H1 (cell line): Measurements from ENCODE around the gene LRRC4C. TPM values are rescaled to one million over a fixed set of nuclear protein-coding genes. Genes with fewer than 3 reads are reported as not detected.

Source experiments
- CTCF ChIA-PET: fragments of 300-600 bp; sonication (Branson Sonifier 250); formaldehyde crosslinking; loops from one replicate; lab custom pipeline; 2021; ENCODE audit not compliant: partially characterized antibody; lab: Charles Lee
- POLR2A ChIA-PET: fragments of 300-600 bp; sonication (Branson Sonifier 250); formaldehyde crosslinking; loops from one replicate; lab custom pipeline; 2021; ENCODE audit warnings: inconsistent platforms; ENCODE audit not compliant: partially characterized antibody; lab: Charles Lee
- DNase-seq, 2 experiments: peaks; one replicate each; pipeline versions ENCODE4 v3.0.0 to v3.0.0-alpha.2; 2010 to 2022; ENCODE audit warnings: low spot score in 2 of 2, low read depth in 1 of 2, mixed read lengths in 1 of 2
- FAIRE-seq: peaks from 2 replicates; lab custom pipeline; 2011; peaks lifted over from hg19 to GRCh38; lab: Jason Lieb, UNC
- H2AFZ ChIP-seq: 2 replicates; pipeline ENCODE4 v1.8.1; 2012; ENCODE audit warnings: low read length, inconsistent platforms
- H2AK5ac ChIP-seq: 2 replicates; pipeline ENCODE4 v1.6.1; 2013; ENCODE audit warnings: low read depth, low read length
- H2BK120ac ChIP-seq: replicated peaks from 2 replicates; pipeline ENCODE3; 2013; ENCODE audit warnings: low read depth, low read length, inconsistent platforms
- H2BK12ac ChIP-seq: 2 replicates; pipeline ENCODE4 v1.6.1; 2013; ENCODE audit warnings: low read depth, low read length
- H2BK15ac ChIP-seq: 2 replicates; pipeline ENCODE4 v1.6.1; 2013; ENCODE audit warnings: low read length
- H2BK20ac ChIP-seq: 2 replicates; pipeline ENCODE4 v1.6.1; 2013; ENCODE audit warnings: low read length
- H2BK5ac ChIP-seq: 2 replicates; pipeline ENCODE4 v1.6.1; 2013; ENCODE audit warnings: low read depth, low read length
- H3K14ac ChIP-seq: 2 replicates; pipeline ENCODE4 v1.6.1; 2013; ENCODE audit warnings: inconsistent platforms; ENCODE audit not compliant: insufficient read length
- H3K18ac ChIP-seq: 2 replicates; pipeline ENCODE4 v1.6.1; 2013; ENCODE audit warnings: low read length; ENCODE audit errors: extremely low read depth
- H3K23ac ChIP-seq: 2 replicates; pipeline ENCODE4 v1.6.1; 2013; ENCODE audit warnings: inconsistent platforms; ENCODE audit not compliant: insufficient read length
- H3K23me2 ChIP-seq: 2 replicates; pipeline ENCODE4 v1.6.1; 2013; ENCODE audit warnings: low read depth, low read length
- H3K27ac ChIP-seq: 2 replicates; pipeline ENCODE4 v1.6.1; 2011; ENCODE audit warnings: low read depth, low read length, inconsistent platforms
- H3K27me3 ChIP-seq, 4 experiments: replicated peaks in 1 of 4; 1 replicate in 1 of 4; 2 replicates in 3 of 4; pipeline versions ENCODE4 v1.6.1 to v1.8.1; 2011 to 2013; ENCODE audit warnings: low read length in 3 of 4, mild to moderate bottlenecking in 3 of 4, inconsistent platforms in 2 of 4, mixed read lengths in 2 of 4, moderate library complexity in 1 of 4; ENCODE audit not compliant: control insufficient read depth in 3 of 4, insufficient read depth in 3 of 4; ENCODE audit errors: extremely low read depth in 1 of 4
- H3K36me3 ChIP-seq, 4 experiments: 2 replicates each; pipeline versions ENCODE4 v1.6.1 to v1.8.1; 2011 to 2013; ENCODE audit warnings: mild to moderate bottlenecking in 4 of 4, low read length in 3 of 4, moderate library complexity in 2 of 4, control low read depth in 1 of 4, inconsistent platforms in 1 of 4; ENCODE audit not compliant: insufficient read depth in 4 of 4, control insufficient read depth in 2 of 4
- H3K4ac ChIP-seq: replicated peaks from 2 replicates; pipeline ENCODE3; 2013; ENCODE audit warnings: low read length, low read depth, mixed read lengths, inconsistent platforms; ENCODE audit not compliant: insufficient read length
- H3K4me1 ChIP-seq, 4 experiments: replicated peaks in 1 of 4; 1 replicate in 1 of 4; 2 replicates in 3 of 4; pipeline versions ENCODE4 v1.6.1 to v1.8.1; 2011 to 2013; ENCODE audit warnings: low read length in 3 of 4, inconsistent platforms in 2 of 4, mixed read lengths in 1 of 4; ENCODE audit not compliant: insufficient read depth in 4 of 4, control insufficient read depth in 3 of 4
- H3K4me2 ChIP-seq, 2 experiments: 2 replicates each; pipeline versions ENCODE4 v1.6.1 to v1.8.1; 2011 to 2013; ENCODE audit warnings: low read depth in 2 of 2, low read length in 2 of 2, control low read depth in 1 of 2, inconsistent platforms in 1 of 2, mild to moderate bottlenecking in 1 of 2; ENCODE audit not compliant: insufficient read depth in 1 of 2
- H3K4me3 ChIP-seq, 4 experiments: fragments of 200-600, 300-600 bp in 1 of 4; sonication (generic), shearing (Covaris generic), sonication (Bioruptor Twin) in 1 of 4; 2 replicates each; pipeline versions ENCODE4 v1.5.1 to v1.8.1; 2011 to 2016; ENCODE audit warnings: low read length in 4 of 4, low read depth in 3 of 4, control low read depth in 2 of 4, inconsistent platforms in 2 of 4, mild to moderate bottlenecking in 2 of 4, mixed read lengths in 1 of 4, moderate library complexity in 1 of 4; ENCODE audit not compliant: insufficient read depth in 2 of 4; ENCODE audit errors: extremely low read depth in 1 of 4
- H3K56ac ChIP-seq: replicated peaks from 2 replicates; pipeline ENCODE3; 2013; ENCODE audit warnings: low read depth, mild to moderate bottlenecking, mixed read lengths, low read length, inconsistent platforms; ENCODE audit not compliant: insufficient read length
- H3K79me1 ChIP-seq: 2 replicates; pipeline ENCODE4 v1.6.1; 2013; ENCODE audit warnings: low read depth, low read length, control low read depth
- H3K79me2 ChIP-seq, 2 experiments: 2 replicates each; pipeline versions ENCODE4 v1.6.1 to v1.8.1; 2012 to 2013; ENCODE audit warnings: low read length in 2 of 2, mild to moderate bottlenecking in 2 of 2, inconsistent platforms in 1 of 2; ENCODE audit not compliant: insufficient read depth in 2 of 2, control insufficient read depth in 1 of 2
- H3K9ac ChIP-seq, 4 experiments: replicated peaks in 1 of 4; 1 replicate in 1 of 4; 2 replicates in 3 of 4; pipeline versions ENCODE4 v1.6.1 to v1.8.1; 2011 to 2013; ENCODE audit warnings: low read depth in 3 of 4, low read length in 3 of 4, control low read depth in 2 of 4, mild to moderate bottlenecking in 2 of 4, moderate library complexity in 2 of 4, inconsistent platforms in 1 of 4; ENCODE audit errors: extremely low read depth in 1 of 4
- H3K9me3 ChIP-seq, 2 experiments: 2 replicates each; pipeline versions ENCODE4 v1.6.1 to v1.8.1; 2012 to 2013; ENCODE audit warnings: mild to moderate bottlenecking in 2 of 2, moderate library complexity in 2 of 2, control low read depth in 1 of 2, inconsistent platforms in 1 of 2, low read depth in 1 of 2, low read length in 1 of 2, mixed read lengths in 1 of 2; ENCODE audit not compliant: insufficient read depth in 2 of 2
- H4K20me1 ChIP-seq, 2 experiments: replicated peaks in 1 of 2; 2 replicates each; pipeline versions ENCODE3 to v1.8.1; 2011 to 2013; ENCODE audit warnings: inconsistent platforms in 2 of 2, low read length in 2 of 2, mild to moderate bottlenecking in 1 of 2; ENCODE audit not compliant: insufficient read depth in 2 of 2, control insufficient read depth in 1 of 2
- H4K5ac ChIP-seq: 2 replicates; pipeline ENCODE4 v1.6.1; 2013; ENCODE audit warnings: low read length, low read depth, mixed read lengths, inconsistent platforms; ENCODE audit not compliant: insufficient read length
- H4K8ac ChIP-seq: 2 replicates; pipeline ENCODE4 v1.8.0; 2013; ENCODE audit warnings: mild to moderate bottlenecking, moderate library complexity, low read length, inconsistent platforms; ENCODE audit not compliant: insufficient read depth; ENCODE audit errors: extremely low read depth
- H4K91ac ChIP-seq: replicated peaks from 2 replicates; pipeline ENCODE3; 2013; ENCODE audit warnings: low read length, mixed read lengths, inconsistent platforms; ENCODE audit not compliant: insufficient read length
- RXRA ChIP-seq: IDR thresholded peaks from 2 replicates; pipeline ENCODE4 v1.6.1; 2011; ENCODE audit warnings: low read depth, mild to moderate bottlenecking, low read length, moderate library complexity; ENCODE audit not compliant: insufficient read depth
- TAF1 ChIP-seq: IDR thresholded peaks from 2 replicates; pipeline ENCODE4 v1.6.1; 2011; ENCODE audit warnings: mild to moderate bottlenecking, low read depth, low read length
- WGBS, 2 experiments: shearing (Covaris generic) in 1 of 2; methylation state at CpG; one replicate each; pipeline versions ENCODE4 v1.1.6 to v1.1.7; 2013 to 2015; ENCODE audit warnings: low lambda C conversion rate in 2 of 2, mixed read lengths in 2 of 2, inconsistent platforms in 1 of 2, low coverage in 1 of 2, missing lambda C conversion rate in 1 of 2; ENCODE audit not compliant: insufficient replicate concordance in 2 of 2, insufficient coverage in 1 of 2, insufficient read length in 1 of 2; ENCODE audit errors: extremely low coverage in 1 of 2, missing lambda C conversion rate in 1 of 2; 5-methylcytosine and 5-hydroxymethylcytosine counted together
- polyA plus RNA-seq, 7 experiments: library from polyadenylated mRNA; depleted of rRNA in 3 of 7; stranded (reverse) in 5 of 7; unstranded in 2 of 7; fragments of >200 nt in 5 of 7; fragments of 200-250 nt in 2 of 7; gene quantifications; 1 replicate in 5 of 7; 2 replicates in 1 of 7; 4 replicates in 1 of 7; pipeline versions ENCODE4 v1.2.1 to v1.2.3, GENCODE V29; 2011 to 2013; ENCODE audit warnings: missing spikeins in 2 of 7, mixed read lengths in 2 of 7
- total RNA-seq: library from RNA; stranded (reverse); fragmentation: NEBNext Ultra II Directional; extraction: Animal tissue kit (Norgen Biotek cat#: 25700); gene quantifications from 2 replicates; pipeline ENCODE4 v1.2.1, GENCODE V29; 2021
- TF ChIP-seq, protein P1 (sequence below): IDR thresholded peaks from 2 replicates; pipeline ENCODE4 v1.6.1; 2012; ENCODE audit warnings: low read length, inconsistent platforms

The LRRC4C gene
- total and polyA plus RNA-seq, 2 of the 8 experiments (the other 6 are each of a cell fraction or from before 2014, with no cell fraction given) = 0.23 to 2.2 TPM

DNA sequence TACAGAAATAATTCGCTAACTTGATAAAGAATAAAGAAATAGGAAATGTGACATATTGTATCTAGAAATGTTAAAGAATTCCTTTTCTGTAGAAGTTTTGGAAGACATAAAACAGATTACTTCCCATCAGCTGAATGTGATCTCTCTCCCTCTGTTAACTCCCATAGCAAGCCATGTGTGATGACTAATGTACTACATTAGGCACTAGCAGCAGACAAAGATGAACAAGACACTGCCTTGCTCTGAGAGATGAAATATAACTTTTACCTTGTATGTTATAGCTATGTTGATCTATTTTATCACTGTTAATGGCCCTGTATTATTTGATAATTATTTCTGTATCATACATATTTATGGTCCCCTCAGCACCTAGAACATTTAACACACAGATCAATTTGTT lies 817.2 kb downstream of the LRRC4C start:
- H3K4ac ChIP-seq = no peak overlapping the region
- WGBS, 2 experiments = 90% methylated on average over 1 of the region's 1 CpG; no CpG with 5 or more reads in 1 of the 2 experiments
- no peak overlapping the region for H3K4me3 ChIP-seq
- no peaks in the 10 kb centered on the region for H3K9me3 ChIP-seq
- H3K4me1 ChIP-seq = peaks cover 0 to 5% (median 1%) of the 10 kb centered on the region in 4 experiments; a peak in 3 of 7 replicates
- H4K91ac ChIP-seq = no peak overlapping the region
- no peak overlapping the region for H3K18ac ChIP-seq
- no peaks in the 10 kb centered on the region for H3K23me2 ChIP-seq
- H3K27me3 ChIP-seq = no peaks in the 10 kb centered on the region
- H3K23ac ChIP-seq = no peak overlapping the region
- H3K14ac ChIP-seq = no peak overlapping the region
- H3K79me1 ChIP-seq = no peaks in the 10 kb centered on the region
- no peak overlapping the region for H2AFZ ChIP-seq
- no peak overlapping the region for H4K5ac ChIP-seq
- H3K4me2 ChIP-seq = no peak overlapping the region
- no peak overlapping the region for H2BK15ac ChIP-seq
- no peak for FAIRE-seq
- H2BK120ac ChIP-seq = no peak overlapping the region
- POLR2A ChIA-PET = no interaction called here
- no peak overlapping the region for H3K27ac ChIP-seq
- no peak overlapping the region for H3K56ac ChIP-seq
- CTCF ChIA-PET = no interaction called here
- no peak overlapping the region for H4K8ac ChIP-seq
- no peaks in the 10 kb centered on the region for H3K79me2 ChIP-seq
- no peak for TF ChIP-seq RXRA
- TF ChIP-seq TAF1 = no peak
- TF ChIP-seq, protein P1, sequence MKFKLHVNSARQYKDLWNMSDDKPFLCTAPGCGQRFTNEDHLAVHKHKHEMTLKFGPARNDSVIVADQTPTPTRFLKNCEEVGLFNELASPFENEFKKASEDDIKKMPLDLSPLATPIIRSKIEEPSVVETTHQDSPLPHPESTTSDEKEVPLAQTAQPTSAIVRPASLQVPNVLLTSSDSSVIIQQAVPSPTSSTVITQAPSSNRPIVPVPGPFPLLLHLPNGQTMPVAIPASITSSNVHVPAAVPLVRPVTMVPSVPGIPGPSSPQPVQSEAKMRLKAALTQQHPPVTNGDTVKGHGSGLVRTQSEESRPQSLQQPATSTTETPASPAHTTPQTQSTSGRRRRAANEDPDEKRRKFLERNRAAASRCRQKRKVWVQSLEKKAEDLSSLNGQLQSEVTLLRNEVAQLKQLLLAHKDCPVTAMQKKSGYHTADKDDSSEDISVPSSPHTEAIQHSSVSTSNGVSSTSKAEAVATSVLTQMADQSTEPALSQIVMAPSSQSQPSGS = no peak
- no peaks in the 10 kb centered on the region for H3K36me3 ChIP-seq
- no peak overlapping the region for H3K9ac ChIP-seq
- H2BK20ac ChIP-seq = no peak overlapping the region
- H2BK5ac ChIP-seq = no peak overlapping the region
- no peak overlapping the region for H2BK12ac ChIP-seq
- H2AK5ac ChIP-seq = no peak overlapping the region
- no peak for DNase-seq
- H4K20me1 ChIP-seq = no peaks in the 10 kb centered on the region
